ENCODE data around the gene PCBP1.
"Not testable (repeated sequence)": the region's sequence is repeated elsewhere in the genome, so short reads cannot be mapped to it uniquely, and the experiment has no call there.

PCBP1 gene

GRCh38 chr2:70101174-70101573 is 13.9 kb downstream of the PCBP1 start:
- DNase-seq: no peak

- not testable (repeated sequence) for DNase-seq
Measured at GRCh38 chr2:70101686-70102085, 14.4 kb downstream of the PCBP1 start.

- not testable (repeated sequence) for DNase-seq
Measured at GRCh38 chr2:70102323-70102905, 15.1 kb downstream of the PCBP1 start.

- no peak for DNase-seq
Measured at GRCh38 chr2:70103531-70104061, 16.3 kb downstream of the PCBP1 start.

- peak; percentile 71 for DNase-seq
Measured at GRCh38 chr2:70104231-70105111, 17.2 kb downstream of the PCBP1 start.

GRCh38 chr2:70106138-70106537 is 18.9 kb downstream of the PCBP1 start:
- DNase-seq: not testable (repeated sequence)

GRCh38 chr2:70110397-70110796 is 23.1 kb downstream of the PCBP1 start:
- not testable (repeated sequence) for DNase-seq

GRCh38 chr2:70111752-70112591 is 24.7 kb downstream of the PCBP1 start:
- DNase-seq: no peak

GRCh38 chr2:70113359-70114070 is 26.2 kb downstream of the PCBP1 start:
- DNase-seq: no peak

GRCh38 chr2:70115646-70116442 is 28.6 kb downstream of the PCBP1 start:
- no peak for DNase-seq

GRCh38 chr2:70116936-70117552 is 29.8 kb downstream of the PCBP1 start:
- no peak for DNase-seq

- DNase-seq: peak; percentile 71
Measured at GRCh38 chr2:70118798-70119454, 31.6 kb downstream of the PCBP1 start.

GRCh38 chr2:70121627-70122372 is 34.5 kb downstream of the PCBP1 start:
- DNase-seq: no peak

- no peak for DNase-seq
Measured at GRCh38 chr2:70122470-70122869, 35.2 kb downstream of the PCBP1 start.

GRCh38 chr2:70123051-70123828 is 36.0 kb downstream of the PCBP1 start:
- DNase-seq: peak; percentile 51

- peak; percentile 66 for DNase-seq
Measured at GRCh38 chr2:70123829-70124116, 36.5 kb downstream of the PCBP1 start.

- peak; percentile 56 for DNase-seq
Measured at GRCh38 chr2:70124983-70125480, 37.8 kb downstream of the PCBP1 start.

- no peak for DNase-seq
Measured at GRCh38 chr2:70125498-70125898, 38.2 kb downstream of the PCBP1 start.

GRCh38 chr2:70126413-70126812 is 39.1 kb downstream of the PCBP1 start:
- no peak for DNase-seq

All from NCI-H2227 treated with DMSO at 0.1 percent for 48 hours (cell line).